ENCODE measurements around the gene DOCK7. TPM values are rescaled to one million over a fixed set of nuclear protein-coding genes. Genes with fewer than 3 reads are reported as not detected.
A peak's percentile ranks its signal among the peaks of the same experiment; 100 is the strongest.

DOCK7 gene
- total and polyA plus RNA-seq, 2 of the 13 experiments (the other 11 are each of a cell fraction or from before 2014, with no cell fraction given): 45.7 to 67.2 TPM

DNA sequence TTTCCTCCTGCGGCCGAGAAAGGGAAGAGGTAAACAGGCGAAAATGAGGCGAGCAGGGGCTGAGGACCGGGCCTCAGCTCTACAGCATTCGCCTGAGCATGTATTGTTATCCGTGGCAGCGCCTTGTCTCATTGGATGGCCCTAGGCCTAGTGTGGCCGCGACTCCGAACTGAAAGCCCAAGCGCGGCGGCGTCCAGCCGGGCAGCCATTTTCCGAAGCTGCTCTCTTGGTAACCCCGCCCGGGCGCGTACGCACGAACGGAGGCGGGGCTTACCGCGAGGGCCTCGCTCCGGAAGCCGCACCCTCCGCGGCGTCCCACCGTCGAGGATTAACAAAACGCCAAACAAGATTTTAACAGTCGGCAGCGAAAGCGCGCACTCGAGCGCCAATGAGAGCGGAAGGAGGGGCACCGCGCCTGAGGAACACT lies 252.1 kb downstream of the DOCK7 start (continued):
- no peak for TF ChIP-seq ZNF296 (CRISPR knock-in tag; conservative IDR thresholded peaks at IDR 0.05)
- 0 out of 2 replicates have a peak, but pooled peaks have one; percentile 14 for TF ChIP-seq ZNF256 (CRISPR knock-in tag; conservative IDR thresholded peaks at IDR 0.05)
- TF ChIP-seq RFXAP (CRISPR knock-in tag; IDR thresholded peaks at IDR 0.05; ENCODE audit: borderline replicate concordance): peak; percentile 58; the same call in 1 of the 2 replicates
- TF ChIP-seq MAFF (IDR thresholded peaks at IDR 0.05; ENCODE audit: low read depth, low read length): no peak
- TF ChIP-seq NFYB (CRISPR knock-in tag; IDR thresholded peaks at IDR 0.05): no peak
- TF ChIP-seq, protein P1, sequence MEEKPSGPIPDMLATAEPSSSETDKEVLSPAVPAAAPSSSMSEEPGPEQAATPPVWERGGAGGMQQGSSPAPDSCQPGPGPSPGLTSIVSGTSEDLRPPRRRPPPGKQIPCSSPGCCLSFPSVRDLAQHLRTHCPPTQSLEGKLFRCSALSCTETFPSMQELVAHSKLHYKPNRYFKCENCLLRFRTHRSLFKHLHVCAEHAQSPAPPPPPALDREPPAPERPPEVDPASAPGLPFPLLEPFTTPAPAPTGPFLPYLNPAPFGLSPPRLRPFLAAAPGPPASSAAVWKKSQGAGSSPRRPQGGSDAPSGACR (CRISPR knock-in tag; IDR thresholded peaks at IDR 0.05): 0 out of 2 replicates have a peak, but pooled peaks have one; percentile 0
- TF ChIP-seq NRL (CRISPR knock-in tag; IDR thresholded peaks at IDR 0.05; ENCODE audit: borderline replicate concordance): peak; percentile 42; the same call in 1 of the 2 replicates
- TF ChIP-seq, protein P2, sequence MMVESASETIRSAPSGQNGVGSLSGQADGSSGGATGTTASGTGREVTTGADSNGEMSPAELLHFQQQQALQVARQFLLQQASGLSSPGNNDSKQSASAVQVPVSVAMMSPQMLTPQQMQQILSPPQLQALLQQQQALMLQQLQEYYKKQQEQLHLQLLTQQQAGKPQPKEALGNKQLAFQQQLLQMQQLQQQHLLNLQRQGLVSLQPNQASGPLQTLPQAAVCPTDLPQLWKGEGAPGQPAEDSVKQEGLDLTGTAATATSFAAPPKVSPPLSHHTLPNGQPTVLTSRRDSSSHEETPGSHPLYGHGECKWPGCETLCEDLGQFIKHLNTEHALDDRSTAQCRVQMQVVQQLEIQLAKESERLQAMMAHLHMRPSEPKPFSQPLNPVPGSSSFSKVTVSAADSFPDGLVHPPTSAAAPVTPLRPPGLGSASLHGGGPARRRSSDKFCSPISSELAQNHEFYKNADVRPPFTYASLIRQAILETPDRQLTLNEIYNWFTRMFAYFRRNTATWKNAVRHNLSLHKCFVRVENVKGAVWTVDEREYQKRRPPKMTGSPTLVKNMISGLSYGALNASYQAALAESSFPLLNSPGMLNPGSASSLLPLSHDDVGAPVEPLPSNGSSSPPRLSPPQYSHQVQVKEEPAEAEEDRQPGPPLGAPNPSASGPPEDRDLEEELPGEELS (CRISPR knock-in tag; IDR thresholded peaks at IDR 0.05): peak; percentile 70
- TF ChIP-seq, protein P3, sequence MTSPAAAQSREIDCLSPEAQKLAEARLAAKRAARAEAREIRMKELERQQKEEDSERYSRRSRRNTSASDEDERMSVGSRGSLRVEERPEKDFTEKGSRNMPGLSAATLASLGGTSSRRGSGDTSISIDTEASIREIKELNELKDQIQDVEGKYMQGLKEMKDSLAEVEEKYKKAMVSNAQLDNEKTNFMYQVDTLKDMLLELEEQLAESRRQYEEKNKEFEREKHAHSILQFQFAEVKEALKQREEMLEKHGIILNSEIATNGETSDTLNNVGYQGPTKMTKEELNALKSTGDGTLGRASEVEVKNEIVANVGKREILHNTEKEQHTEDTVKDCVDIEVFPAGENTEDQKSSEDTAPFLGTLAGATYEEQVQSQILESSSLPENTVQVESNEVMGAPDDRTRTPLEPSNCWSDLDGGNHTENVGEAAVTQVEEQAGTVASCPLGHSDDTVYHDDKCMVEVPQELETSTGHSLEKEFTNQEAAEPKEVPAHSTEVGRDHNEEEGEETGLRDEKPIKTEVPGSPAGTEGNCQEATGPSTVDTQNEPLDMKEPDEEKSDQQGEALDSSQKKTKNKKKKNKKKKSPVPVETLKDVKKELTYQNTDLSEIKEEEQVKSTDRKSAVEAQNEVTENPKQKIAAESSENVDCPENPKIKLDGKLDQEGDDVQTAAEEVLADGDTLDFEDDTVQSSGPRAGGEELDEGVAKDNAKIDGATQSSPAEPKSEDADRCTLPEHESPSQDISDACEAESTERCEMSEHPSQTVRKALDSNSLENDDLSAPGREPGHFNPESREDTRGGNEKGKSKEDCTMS (CRISPR knock-in tag; conservative IDR thresholded peaks at IDR 0.05): no peak
- TF ChIP-seq, protein P4, sequence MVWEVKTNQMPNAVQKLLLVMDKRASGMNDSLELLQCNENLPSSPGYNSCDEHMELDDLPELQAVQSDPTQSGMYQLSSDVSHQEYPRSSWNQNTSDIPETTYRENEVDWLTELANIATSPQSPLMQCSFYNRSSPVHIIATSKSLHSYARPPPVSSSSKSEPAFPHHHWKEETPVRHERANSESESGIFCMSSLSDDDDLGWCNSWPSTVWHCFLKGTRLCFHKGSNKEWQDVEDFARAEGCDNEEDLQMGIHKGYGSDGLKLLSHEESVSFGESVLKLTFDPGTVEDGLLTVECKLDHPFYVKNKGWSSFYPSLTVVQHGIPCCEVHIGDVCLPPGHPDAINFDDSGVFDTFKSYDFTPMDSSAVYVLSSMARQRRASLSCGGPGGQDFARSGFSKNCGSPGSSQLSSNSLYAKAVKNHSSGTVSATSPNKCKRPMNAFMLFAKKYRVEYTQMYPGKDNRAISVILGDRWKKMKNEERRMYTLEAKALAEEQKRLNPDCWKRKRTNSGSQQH (CRISPR knock-in tag; IDR thresholded peaks at IDR 0.05; ENCODE audit: low read depth): no peak
- TF ChIP-seq FOXP1 (IDR thresholded peaks at IDR 0.05): no peak
- no peak for TF ChIP-seq FOXP1 (CRISPR knock-in tag; IDR thresholded peaks at IDR 0.05)
- TF ChIP-seq STAT5B (CRISPR knock-in tag; IDR thresholded peaks at IDR 0.05): 0 out of 2 replicates have a peak, but pooled peaks have one; percentile 13
- TF ChIP-seq HDAC6 (IDR thresholded peaks at IDR 0.05; ENCODE audit: low read depth, low read length): no peak
- no peak for TF ChIP-seq ZNF337 (CRISPR knock-in tag; IDR thresholded peaks at IDR 0.05; ENCODE audit: borderline replicate concordance, low read depth)
- TF ChIP-seq, protein P5, sequence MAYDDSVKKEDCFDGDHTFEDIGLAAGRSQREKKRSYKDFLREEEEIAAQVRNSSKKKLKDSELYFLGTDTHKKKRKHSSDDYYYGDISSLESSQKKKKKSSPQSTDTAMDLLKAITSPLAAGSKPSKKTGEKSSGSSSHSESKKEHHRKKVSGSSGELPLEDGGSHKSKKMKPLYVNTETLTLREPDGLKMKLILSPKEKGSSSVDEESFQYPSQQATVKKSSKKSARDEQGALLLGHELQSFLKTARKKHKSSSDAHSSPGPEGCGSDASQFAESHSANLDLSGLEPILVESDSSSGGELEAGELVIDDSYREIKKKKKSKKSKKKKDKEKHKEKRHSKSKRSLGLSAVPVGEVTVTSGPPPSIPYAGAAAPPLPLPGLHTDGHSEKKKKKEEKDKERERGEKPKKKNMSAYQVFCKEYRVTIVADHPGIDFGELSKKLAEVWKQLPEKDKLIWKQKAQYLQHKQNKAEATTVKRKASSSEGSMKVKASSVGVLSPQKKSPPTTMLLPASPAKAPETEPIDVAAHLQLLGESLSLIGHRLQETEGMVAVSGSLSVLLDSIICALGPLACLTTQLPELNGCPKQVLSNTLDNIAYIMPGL (CRISPR knock-in tag; IDR thresholded peaks at IDR 0.05; ENCODE audit: borderline replicate concordance in 1 of 2, low read depth in 1 of 2): no peak; a peak in 3 of 4 replicates
- TF ChIP-seq ZNF720 (CRISPR knock-in tag; IDR thresholded peaks at IDR 0.05): no peak
- TF ChIP-seq, protein P6, sequence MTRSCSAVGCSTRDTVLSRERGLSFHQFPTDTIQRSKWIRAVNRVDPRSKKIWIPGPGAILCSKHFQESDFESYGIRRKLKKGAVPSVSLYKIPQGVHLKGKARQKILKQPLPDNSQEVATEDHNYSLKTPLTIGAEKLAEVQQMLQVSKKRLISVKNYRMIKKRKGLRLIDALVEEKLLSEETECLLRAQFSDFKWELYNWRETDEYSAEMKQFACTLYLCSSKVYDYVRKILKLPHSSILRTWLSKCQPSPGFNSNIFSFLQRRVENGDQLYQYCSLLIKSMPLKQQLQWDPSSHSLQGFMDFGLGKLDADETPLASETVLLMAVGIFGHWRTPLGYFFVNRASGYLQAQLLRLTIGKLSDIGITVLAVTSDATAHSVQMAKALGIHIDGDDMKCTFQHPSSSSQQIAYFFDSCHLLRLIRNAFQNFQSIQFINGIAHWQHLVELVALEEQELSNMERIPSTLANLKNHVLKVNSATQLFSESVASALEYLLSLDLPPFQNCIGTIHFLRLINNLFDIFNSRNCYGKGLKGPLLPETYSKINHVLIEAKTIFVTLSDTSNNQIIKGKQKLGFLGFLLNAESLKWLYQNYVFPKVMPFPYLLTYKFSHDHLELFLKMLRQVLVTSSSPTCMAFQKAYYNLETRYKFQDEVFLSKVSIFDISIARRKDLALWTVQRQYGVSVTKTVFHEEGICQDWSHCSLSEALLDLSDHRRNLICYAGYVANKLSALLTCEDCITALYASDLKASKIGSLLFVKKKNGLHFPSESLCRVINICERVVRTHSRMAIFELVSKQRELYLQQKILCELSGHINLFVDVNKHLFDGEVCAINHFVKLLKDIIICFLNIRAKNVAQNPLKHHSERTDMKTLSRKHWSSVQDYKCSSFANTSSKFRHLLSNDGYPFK (CRISPR knock-in tag; IDR thresholded peaks at IDR 0.05; ENCODE audit: borderline replicate concordance): peak; percentile 58; the same call in 1 of the 2 replicates

Measured in HepG2 (cell line).